Ishikawa (cell line): ENCODE measurements around the gene ELOVL7.

Experiments
- CEBPB ChIP-seq: IDR thresholded peaks from 2 replicates; pipeline ENCODE4 v1.6.1; 2012
- CREB1 ChIP-seq: IDR thresholded peaks from 2 replicates; pipeline ENCODE4 v1.6.1; 2012; ENCODE audit warnings: low read depth
- EGR1 ChIP-seq: IDR thresholded peaks from 2 replicates; pipeline ENCODE4 v1.6.1; 2012
- EP300 ChIP-seq: IDR thresholded peaks from 2 replicates; pipeline ENCODE4 v1.6.1; 2012; ENCODE audit warnings: borderline replicate concordance
- YY1 ChIP-seq: IDR thresholded peaks from 2 replicates; pipeline ENCODE4 v1.6.1; 2012; ENCODE audit warnings: low read depth
- ZBTB7A ChIP-seq: IDR thresholded peaks from 2 replicates; pipeline ENCODE4 v1.6.1; 2012; ENCODE audit warnings: low read depth
- TF ChIP-seq, protein P1 (sequence below): IDR thresholded peaks from 2 replicates; pipeline ENCODE4 v1.6.1; 2012

DNA sequence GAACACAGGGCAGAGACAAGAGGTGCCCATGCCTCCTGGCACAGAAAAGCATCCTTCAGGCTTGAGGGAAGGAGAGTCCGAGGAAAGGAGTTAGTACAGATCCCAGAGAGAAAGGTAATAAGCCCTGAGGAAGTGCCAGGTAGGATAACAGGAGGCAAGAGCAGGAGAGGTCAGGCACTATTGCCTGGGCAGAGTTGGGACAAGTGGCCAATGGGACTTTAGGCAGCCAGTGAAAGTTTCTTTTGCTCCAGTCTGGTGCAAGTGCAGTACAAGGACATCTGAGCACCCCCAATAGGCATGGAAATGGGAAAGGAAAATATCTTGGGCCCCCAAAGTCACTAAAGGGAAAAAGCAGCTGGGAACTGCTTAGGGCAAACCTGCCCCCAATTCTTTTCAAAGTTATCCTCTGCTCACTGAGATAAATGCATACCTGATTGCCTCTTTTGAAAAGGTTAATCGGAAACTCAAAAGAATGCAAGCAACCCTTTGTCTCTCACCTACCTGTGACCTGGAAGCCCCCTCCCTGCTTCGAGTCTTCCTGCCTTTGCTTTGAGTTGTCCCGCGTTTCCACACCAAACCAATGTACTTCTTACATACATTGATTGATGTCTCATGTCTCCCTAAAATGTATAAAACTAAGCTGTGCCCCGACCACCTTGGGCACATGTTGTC, 46.5 kb downstream of the ELOVL7 start:
- TF ChIP-seq EP300 (no peak), YY1 (no peak), CEBPB (no peak), EGR1 (no peak), CREB1 (no peak), ZBTB7A (no peak)
- TF ChIP-seq, protein P1, sequence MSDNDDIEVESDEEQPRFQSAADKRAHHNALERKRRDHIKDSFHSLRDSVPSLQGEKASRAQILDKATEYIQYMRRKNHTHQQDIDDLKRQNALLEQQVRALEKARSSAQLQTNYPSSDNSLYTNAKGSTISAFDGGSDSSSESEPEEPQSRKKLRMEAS: no peak
